NCI-H2171 (cell line): ENCODE results near the gene HLF.

ENCODE experiments used
- DNase-seq: peaks from one replicate; lab custom pipeline; 2025; lab: John Stamatoyannopoulos, UW

The HLF gene

DNA sequence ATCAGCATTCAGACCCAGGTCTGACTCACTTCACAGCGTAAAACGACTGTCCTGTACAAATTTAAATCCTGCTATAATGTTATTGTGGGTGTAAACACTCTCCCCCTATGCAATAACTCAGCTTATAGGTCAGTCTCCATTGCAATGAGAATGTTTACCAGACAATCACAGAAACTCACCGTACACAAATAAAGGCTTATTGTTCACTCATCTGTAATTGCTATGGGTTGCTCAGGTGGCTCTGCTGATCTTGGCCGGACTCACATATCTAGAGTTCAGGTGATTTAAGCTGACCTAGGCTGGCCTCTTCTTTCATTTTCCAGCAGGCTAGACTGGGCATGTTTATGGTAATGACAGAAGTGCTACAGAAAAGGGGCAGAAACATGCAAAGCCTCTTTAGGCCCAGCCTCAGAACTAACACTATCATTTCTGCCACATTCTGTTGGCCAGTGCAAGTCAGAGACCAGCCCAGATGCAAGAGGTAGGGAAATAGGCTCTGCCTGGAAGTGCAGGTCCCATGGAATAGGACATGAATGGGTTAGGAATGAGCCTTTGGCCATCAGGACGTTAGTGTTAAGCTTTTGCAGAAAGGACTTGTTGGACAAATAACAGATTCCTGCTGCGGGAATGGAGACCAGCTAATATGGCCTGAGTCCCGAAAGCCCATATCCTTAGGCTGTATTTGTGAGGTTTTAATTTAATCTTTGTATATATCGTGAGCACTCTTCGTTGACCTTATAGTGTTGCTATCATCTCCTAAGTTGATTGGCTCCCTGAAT, 44.0 kb downstream of the HLF start:
- DNase-seq = no peak

DNA sequence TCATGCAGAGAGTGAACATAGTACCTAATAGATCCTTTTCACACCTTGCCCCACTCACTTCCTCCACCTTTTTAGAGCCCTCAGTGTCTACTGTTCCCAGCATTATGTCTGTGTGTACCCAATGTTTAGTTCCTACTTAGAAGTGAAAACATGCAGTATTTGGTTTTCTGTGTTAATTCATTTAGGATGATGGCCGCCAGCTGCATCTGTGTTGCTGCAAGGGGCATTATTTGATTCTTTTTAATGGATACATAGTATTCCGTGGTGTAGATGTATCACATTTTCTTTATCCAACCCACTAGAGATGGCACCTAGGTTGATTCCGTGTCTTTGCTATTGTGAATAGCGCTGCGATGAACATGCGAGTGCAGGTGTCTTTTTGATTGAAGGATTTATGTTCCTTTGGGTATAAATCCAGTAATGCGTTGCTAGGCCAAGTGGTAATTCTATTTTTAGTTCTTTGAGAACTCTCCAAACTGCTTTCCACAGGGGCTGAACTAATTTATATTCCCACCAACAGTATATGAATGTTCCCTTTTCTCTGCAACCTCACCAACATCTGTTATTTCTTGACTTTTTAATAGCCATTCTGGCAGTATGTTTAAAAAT, 47.1 kb downstream of the HLF start:
- no peak for DNase-seq

DNA sequence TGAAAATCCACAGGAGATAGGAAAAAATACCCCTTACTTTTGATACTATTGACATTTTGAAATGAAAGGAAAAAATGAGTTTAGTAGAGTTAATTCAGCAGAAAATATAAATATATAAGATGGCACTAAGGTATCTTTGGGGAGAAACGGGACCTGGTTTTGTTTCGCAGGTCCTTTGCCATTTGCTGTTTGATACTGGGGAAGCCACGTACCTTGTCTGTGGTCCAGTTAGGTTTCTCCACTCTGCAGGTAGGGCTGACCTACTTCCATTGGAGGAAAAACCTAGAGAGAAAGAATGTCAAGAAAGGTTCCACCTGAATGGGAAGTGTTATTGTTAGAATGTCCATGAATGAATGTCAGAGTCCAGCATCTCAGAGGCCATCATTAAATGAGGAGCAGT, 48.1 kb downstream of the HLF start:
- DNase-seq = no peak

DNA sequence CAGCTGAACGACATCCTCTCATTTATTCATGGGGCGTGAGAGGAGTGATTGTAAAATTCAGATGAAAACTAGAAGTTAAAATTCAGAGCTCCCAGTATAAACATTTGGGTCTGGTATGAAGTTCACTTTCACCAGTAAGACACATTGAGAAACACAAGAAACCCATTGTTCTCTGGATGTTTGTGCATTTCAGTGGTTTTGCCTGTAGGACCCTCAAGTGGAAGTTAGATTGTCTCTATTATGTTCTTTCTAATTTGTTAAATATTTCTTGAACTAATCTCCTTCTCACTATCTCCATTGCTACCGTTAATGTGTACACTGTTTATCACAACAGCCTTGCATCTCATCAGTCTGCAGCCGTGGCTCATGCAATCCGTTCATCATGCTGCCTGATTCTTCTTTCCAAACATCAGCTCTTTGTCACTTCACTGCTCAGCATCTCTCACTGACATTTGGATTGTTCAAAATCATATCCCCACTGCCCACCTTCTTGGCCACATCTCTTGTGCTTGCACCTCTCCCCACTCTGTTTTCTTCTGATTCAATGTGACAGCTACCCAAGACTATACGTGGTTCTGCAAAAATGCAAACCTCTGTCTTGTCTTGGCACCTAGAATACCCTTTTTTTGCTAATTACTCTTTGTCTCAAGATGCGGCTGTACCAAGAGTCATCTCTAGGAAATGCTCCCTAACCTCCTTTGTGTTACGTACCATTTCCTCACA, 49.5 kb downstream of the HLF start:
- no peak for DNase-seq

DNA sequence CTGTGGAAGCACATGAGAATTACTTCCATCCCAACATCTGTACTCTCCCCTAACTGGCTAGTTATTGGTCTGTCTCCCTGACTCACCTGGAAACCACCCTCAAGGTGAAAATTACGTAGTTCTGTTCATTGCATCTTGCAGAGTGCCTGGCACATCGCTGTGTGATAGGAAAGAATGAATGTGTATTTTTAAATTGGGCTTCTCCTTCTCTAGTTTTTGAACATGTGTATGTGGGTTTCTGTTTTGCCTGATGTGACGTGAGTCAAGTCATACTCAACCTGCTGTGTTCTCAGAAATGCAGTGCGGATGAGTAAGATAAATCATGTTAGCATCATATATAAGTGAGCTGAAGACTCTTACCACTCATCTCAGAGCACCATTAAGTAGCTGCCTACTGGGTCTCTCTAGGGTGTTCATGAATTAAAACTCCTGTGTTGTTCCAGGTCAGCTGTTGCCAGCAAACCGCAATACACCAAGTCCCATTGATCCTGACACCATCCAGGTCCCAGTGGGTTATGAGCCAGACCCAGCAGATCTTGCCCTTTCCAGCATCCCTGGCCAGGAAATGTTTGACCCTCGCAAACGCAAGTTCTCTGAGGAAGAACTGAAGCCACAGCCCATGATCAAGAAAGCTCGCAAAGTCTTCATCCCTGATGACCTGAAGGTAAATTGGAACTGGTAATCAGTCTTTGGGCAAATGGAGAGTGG, 50.2 kb downstream of the HLF start:
- DNase-seq = no peak

DNA sequence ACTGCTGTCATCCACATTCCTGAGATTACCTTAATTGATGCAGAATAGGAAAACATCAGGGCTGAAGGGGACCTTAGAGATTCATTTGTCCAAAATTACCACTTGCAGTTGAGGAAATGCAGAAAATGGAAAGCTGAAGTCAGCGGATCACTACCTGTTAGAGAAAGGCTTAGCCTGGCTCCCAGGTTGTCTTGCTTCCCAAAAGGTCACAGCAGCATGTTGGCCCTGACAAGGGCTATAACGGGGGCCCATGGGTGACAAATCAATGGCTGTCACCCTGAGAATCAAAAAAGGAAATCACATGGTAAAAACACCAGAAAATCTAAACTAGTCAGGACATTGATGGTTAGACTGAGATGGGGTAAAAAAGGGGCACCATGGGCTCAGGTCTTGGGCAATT, 51.7 kb downstream of the HLF start:
- no peak for DNase-seq

DNA sequence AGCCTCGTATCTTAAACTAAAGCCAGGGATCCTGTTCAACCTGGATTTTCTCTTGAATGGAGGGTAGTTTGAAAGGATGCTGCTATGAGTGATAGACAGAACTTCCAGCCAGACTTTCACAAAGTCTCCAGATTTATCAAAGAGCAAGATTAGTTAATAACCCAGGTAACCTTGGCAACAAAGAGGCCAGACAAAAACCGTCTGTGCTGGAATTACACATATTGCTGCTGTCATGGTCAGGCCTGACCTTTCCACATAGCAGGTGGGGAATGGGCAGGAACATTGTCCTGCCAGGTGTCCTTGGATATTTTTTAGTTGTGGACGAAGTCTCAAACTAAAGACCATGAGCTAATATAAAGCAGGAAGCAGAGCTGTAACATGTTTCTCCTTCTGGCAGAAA, 52.5 kb downstream of the HLF start:
- no peak for DNase-seq

DNA sequence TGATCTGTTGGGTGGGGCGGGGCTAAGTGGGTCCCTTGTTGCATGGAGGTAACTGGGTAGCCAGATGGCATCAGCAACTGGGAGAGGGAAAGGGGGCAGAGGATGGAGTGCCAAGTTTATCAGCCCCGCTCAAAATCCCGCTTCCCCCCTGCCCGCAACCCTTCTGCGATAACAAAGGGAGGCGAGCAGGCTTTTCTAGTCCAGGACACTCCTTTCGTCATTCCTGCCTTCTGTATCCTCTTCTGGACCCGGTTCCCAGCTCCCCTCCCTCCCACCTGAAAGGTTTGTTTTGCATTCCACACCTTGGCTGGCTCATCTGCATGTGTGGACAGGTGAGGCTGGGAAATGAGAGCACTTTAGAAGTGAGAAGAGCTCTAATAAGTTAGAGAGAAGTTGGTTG, 53.3 kb downstream of the HLF start:
- no peak for DNase-seq

DNA sequence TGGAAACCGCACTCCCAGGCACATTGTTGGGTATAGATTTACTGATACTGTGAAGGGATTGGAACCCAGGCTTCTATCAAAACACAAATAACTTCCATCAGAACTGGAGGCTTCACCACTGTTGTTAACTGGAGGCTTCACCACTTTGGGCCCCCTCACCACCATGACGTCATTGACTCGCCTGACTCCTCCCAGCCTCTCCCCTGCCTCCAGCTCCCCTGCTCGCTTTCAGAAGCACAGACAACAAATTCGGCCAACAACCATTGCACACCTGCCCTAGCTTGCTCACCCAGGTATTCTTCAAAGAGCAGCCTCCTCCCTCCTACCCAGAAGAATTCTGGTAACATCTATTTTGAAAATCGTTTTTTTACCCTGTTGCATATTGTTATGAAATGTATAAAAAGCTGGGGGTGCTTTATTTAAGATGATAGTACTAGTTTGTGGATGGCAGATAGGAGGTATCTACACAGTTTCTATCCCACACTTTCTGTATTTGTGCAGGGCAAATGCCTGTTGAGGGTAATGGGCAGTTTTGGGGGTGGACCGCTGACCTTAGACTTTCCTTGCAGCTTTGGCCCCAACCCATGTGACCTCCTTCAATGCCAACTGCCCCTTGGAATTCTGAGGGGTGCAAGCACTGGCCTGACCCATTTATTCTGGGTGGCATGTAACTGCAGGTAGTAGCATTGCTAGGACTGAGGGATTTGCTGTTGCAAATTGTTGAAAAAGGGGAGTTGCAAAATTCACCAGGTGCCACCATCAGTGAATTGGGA, 54.1 kb downstream of the HLF start:
- no peak for DNase-seq

DNA sequence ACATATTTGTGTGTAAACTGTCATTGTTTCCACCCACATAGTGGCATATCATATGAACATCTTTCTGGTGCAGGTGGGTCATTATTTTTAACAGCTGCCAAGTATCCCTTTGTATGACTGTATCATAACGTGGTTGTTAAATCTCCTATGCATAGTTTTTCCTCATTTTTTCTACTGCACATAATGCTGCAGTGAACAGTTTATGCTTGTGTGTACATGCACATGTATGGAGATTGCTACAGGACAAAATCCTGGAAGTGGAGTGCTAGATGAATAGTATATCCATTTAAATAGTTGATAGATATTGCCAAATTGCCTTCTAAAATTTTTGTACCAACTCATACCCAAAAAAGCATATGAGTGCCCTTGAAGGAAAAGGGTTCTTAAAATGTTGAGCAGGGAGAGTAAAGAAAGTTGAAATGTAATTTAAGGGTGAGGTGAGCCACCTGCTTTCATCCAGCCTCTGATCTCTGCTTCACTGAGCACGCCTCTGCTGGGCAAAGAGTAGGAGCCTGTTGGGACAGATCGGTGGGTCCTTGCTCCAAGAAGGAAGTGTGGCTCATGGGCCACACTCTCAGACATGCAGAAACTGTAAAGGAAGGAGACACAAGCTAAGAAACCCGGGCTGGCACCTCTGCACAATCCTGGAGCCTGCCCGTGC, 55.3 kb downstream of the HLF start:
- no peak for DNase-seq

DNA sequence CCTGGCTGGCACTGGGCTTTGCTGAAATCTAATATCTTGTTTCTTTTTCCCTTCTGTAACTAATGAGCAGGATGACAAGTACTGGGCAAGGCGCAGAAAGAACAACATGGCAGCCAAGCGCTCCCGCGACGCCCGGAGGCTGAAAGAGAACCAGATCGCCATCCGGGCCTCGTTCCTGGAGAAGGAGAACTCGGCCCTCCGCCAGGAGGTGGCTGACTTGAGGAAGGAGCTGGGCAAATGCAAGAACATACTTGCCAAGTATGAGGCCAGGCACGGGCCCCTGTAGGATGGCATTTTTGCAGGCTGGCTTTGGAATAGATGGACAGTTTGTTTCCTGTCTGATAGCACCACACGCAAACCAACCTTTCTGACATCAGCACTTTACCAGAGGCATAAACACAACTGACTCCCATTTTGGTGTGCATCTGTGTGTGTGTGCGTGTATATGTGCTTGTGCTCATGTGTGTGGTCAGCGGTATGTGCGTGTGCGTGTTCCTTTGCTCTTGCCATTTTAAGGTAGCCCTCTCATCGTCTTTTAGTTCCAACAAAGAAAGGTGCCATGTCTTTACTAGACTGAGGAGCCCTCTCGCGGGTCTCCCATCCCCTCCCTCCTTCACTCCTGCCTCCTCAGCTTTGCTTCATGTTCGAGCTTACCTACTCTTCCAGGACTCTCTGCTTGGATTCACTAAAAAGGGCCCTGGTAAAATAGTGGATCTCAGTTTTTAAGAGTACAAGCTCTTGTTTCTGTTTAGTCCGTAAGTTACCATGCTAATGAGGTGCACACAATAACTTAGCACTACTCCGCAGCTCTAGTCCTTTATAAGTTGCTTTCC, 56.0 kb downstream of the HLF start:
- no peak for DNase-seq

DNA sequence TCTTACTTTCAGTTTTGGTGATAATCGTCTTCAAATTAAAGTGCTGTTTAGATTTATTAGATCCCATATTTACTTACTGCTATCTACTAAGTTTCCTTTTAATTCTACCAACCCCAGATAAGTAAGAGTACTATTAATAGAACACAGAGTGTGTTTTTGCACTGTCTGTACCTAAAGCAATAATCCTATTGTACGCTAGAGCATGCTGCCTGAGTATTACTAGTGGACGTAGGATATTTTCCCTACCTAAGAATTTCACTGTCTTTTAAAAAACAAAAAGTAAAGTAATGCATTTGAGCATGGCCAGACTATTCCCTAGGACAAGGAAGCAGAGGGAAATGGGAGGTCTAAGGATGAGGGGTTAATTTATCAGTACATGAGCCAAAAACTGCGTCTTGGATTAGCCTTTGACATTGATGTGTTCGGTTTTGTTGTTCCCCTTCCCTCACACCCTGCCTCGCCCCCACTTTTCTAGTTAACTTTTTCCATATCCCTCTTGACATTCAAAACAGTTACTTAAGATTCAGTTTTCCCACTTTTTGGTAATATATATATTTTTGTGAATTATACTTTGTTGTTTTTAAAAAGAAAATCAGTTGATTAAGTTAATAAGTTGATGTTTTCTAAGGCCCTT, 56.8 kb downstream of the HLF start:
- no peak for DNase-seq

DNA sequence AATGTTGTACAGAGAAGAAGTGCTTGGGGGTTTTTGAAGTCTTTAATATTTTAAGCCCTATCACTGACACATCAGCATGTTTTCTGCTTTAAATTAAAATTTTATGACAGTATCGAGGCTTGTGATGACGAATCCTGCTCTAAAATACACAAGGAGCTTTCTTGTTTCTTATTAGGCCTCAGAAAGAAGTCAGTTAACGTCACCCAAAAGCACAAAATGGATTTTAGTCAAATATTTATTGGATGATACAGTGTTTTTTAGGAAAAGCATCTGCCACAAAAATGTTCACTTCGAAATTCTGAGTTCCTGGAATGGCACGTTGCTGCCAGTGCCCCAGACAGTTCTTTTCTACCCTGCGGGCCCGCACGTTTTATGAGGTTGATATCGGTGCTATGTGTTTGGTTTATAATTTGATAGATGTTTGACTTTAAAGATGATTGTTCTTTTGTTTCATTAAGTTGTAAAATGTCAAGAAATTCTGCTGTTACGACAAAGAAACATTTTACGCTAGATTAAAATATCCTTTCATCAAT, 57.8 kb downstream of the HLF start:
- no peak for DNase-seq

DNA sequence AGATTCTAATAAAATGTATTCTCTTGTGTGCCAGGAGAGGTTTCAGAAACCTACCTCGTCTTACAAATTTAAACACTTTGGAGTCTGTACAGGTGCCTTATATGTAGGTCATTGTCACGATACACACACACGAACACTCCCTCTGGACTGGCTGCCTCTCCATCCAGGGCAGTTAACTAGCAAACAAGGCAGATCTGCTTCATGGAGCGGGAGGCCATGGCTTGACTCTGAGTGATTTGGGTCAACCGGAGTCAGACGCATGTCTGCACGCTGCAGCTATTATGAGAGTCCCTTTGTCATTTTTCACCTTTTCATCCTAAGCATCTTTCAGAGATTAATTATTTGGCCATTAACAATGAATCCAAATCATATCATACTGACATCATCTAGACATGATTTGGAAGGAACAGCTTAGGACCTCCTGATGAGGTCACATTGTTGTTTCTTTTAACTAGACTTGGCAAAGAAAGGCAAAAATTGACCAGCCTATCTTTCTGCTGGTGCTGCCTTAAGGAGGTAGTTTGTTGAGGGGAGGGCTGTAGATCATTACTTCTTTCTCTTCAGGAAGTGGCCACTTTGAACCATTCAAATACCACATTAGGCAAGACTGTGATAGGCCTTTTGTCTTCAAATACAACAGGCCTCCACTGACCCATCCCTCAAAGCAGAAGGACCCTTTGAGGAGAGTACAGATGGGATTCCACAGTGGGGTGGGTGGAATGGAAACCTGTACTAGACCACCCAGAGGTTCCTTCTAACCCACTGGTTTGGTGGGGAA, 58.9 kb downstream of the HLF start:
- no peak for DNase-seq

DNA sequence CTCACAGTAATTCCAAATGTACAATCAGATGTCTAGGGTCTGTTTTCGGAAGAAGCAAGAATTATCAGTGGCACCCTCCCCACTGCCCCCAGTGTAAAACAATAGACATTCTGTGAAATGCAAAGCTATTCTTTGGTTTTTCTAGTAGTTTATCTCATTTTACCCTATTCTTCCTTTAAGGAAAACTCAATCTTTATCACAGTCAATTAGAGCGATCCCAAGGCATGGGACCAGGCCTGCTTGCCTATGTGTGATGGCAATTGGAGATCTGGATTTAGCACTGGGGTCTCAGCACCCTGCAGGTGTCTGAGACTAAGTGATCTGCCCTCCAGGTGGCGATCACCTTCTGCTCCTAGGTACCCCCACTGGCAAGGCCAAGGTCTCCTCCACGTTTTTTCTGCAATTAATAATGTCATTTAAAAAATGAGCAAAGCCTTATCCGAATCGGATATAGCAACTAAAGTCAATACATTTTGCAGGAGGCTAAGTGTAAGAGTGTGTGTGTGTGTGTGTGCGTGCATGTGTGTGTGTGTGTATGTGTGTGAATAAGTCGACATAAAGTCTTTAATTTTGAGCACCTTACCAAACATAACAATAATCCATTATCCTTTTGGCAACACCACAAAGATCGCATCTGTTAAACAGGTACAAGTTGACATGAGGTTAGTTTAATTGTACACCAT, 59.7 kb downstream of the HLF start:
- DNase-seq = no peak

DNA sequence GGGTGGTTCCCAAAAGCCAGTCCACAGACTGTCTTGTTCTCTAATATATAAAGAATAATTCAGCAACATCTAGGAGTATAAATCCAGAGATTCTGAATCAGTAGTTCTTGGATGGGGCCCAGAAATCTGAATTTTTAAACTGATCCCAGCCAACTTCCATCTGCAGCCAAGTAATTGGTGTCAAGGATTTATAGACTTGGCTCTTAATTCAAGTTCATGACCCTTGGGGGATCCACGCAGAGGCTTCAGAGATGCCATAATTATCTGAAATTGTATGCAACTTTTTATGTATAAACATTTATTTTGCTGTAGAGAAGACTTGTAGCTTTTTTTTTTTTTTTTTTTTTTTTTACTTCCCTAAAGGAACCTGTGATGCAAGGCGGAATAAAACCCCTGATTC, 60.6 kb downstream of the HLF start:
- no peak for DNase-seq

DNA sequence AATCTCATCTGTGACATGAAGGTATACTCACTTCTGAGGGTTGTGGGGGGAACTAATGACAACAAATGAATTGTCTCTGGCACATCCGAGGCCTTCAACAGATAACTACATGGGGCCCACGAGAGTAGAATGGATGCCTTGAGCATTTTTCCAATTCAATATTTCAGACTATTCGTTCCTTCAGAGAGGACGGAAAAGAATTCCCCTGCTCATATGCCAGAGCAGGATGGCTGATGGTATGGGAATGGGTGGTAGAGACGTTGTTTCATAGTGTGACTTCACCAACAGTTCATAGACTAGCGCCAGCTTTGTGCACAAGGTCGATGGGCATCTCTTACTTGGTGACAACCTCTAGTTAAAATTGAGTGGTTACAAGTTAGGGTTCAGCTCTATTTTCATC, 61.3 kb downstream of the HLF start:
- no peak for DNase-seq
